GM12891 (cell line): ENCODE data around the gene GLIPR2.

Source experiments
- PAX5 ChIP-seq: IDR thresholded peaks from 2 replicates; pipeline ENCODE4 v1.6.1; 2011; ENCODE audit warnings: low read length, moderate library complexity, mild to moderate bottlenecking; ENCODE audit not compliant: insufficient read depth, severe bottlenecking
- POLR2A ChIP-seq: IDR thresholded peaks from 2 replicates; pipeline ENCODE4 v1.6.1; 2011; ENCODE audit warnings: low read depth, low read length, control low read depth
- POLR2AphosphoS5 ChIP-seq: IDR thresholded peaks from 2 replicates; pipeline ENCODE4 v1.6.1; 2011; ENCODE audit warnings: low read depth, low read length, control low read depth

GRCh38 chr9:36191290-36191645 lies 54.7 kb downstream of the GLIPR2 start:
- TF ChIP-seq POLR2AphosphoS5 (no peak), POLR2A (no peak), PAX5 (no peak)
